Measurements from ENCODE around the gene PCDHGA7.
"Not testable (repeated sequence)": the region's sequence is repeated elsewhere in the genome, so short reads cannot be mapped to it uniquely, and the experiment has no call there.

Gene PCDHGA7

DNA sequence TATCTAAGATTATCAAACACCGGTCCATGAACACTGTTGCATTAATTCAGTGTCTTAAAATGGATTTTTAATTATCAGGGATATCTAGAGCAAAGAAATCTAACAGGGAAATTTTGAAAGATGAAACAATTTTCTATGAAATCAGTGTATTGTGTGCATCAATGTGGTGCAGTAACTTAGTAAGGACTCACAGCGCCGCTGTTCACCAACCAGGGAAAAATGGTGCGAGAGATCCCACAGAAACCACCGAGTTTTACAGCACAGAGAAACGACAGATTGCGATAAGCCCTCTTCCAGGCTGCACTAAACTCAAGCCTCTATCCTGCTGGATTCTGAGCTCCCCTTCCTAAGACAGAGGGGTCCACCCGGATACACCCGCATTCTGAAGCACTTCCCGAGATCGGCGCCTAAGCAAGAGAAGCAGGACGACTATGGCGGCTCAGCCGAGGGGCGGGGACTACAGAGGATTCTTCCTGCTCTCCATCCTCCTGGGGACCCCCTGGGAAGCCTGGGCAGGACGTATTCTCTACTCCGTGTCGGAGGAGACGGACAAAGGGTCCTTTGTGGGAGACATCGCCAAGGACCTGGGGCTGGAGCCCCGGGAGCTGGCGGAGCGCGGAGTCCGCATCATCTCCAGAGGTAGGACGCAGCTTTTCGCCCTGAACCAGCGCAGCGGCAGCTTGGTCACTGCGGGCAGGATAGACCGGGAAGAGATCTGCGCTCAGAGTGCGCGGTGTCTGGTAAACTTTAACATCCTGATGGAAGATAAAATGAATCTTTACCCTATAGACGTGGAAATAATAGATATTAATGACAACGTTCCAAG, at the start of gene PCDHGA7:
TSS of gene PCDHGA7 (plus strand) at position 274 of the 826 bp plus-strand sequence. CDS start at position 432, 158 bp downstream.
- Mint-ChIP-seq H3K36me3 (peaks cover 5% of the 10 kb centered on the region), H3K27ac (peak within 1 kb of the TSS; percentile 70), H3K9me3 (no peaks in the 10 kb centered on the region), H3K4me1 (peaks cover 4% of the 10 kb centered on the region), H3K27me3 (peaks cover 44% of the 10 kb centered on the region), H3K4me3 (peak within 1 kb of the TSS; percentile 76)
- ATAC-seq: no peak

DNA sequence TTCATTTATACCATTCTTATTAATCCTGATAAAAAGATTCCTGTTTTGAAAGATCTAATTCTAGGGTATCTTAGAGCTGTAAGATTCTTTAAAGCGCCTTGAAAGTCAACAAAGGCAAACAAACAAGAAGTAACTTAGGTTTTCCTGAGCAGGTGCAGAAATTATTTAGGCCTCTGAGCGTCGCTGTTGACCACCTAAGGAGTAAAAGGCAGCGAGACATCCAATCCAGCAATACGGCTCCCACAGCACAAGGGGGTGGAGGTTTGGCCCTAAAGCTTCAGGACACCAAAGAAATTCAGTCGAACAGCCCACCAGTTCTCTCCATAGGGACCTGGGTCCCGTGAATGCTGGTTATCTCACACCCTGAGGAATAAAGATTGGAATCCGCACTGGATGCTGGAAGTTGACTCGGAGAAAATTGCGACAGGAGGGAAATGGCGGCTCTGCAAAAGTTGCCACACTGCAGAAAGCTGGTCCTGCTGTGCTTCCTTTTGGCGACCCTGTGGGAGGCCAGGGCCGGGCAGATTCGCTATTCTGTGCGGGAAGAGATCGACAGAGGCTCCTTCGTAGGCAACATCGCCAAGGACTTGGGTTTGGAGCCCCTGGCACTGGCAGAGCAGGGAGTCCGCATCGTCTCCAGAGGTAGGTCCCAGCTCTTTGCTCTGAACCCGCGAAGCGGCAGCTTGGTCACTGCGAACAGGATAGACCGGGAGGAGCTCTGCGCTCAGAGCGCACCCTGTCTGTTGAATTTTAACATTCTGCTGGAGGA, 43.8 kb upstream of the PCDHGA7 start, which contains the start of gene PCDHGA2:
TSS of gene PCDHGA2 (plus strand) at position 223 of the 769 bp plus-strand sequence.
- Mint-ChIP-seq H3K9me3 (peaks cover 27% of the 10 kb centered on the region), H3K4me1 (no peaks in the 10 kb centered on the region), H3K27me3 (peaks cover 91% of the 10 kb centered on the region), H3K4me3 (peak within 1 kb of the TSS; percentile 18), H3K27ac (no peak within 1 kb of the TSS), H3K36me3 (no peaks in the 10 kb centered on the region)
- no peak for ATAC-seq

DNA sequence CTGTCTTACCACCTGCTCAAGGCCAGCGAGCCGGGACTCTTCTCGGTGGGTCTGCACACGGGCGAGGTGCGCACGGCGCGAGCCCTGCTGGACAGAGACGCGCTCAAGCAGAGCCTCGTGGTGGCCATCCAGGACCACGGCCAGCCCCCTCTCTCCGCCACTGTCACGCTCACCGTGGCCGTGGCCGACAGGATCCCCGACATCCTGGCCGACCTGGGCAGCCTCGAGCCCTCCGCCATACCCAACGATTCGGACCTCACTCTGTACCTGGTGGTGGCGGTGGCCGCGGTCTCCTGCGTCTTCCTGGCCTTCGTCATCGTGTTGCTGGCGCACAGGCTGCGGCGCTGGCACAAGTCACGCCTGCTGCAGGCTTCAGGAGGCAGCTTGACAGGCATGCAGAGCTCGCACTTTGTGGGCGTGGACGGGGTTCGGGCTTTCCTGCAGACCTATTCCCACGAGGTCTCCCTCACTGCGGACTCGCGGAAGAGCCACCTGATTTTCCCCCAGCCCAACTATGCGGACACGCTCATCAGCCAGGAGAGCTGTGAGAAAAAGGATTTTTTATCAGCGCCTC, 41.7 kb upstream of the PCDHGA7 start:
- not testable (repeated sequence) for H3K27ac Mint-ChIP-seq, H3K4me3 Mint-ChIP-seq, H3K4me1 Mint-ChIP-seq, H3K36me3 Mint-ChIP-seq, ATAC-seq
- peaks cover 28% of the 10 kb centered on the region for H3K9me3 Mint-ChIP-seq
- H3K27me3 Mint-ChIP-seq: peaks cover 91% of the 10 kb centered on the region

DNA sequence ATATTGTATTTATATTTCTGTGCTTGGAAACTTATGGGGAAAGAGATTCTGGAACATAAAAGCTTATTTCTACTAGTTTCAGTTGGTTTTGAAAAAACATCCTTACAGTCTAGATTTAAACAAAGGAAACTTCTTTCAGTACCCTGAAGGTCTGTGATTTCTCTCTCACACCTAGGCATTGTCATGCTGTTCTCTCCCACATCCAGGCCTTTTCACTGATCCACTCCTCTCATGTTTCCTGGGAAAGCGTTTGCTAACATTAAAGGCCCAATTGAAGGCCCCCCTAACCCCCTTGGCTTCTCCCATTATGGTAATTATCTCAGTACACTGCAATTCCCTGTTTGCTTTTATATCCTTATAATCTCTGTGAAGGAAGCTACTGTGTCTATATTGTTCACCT, 39.8 kb upstream of the PCDHGA7 start:
- no peak for ATAC-seq
- H3K27me3 Mint-ChIP-seq: peaks cover 88% of the 10 kb centered on the region
- no peak overlapping the region for H3K27ac Mint-ChIP-seq
- peaks cover 26% of the 10 kb centered on the region for H3K9me3 Mint-ChIP-seq
- no peak overlapping the region for H3K4me3 Mint-ChIP-seq
- no peaks in the 10 kb centered on the region for H3K4me1 Mint-ChIP-seq
- H3K36me3 Mint-ChIP-seq: no peaks in the 10 kb centered on the region

DNA sequence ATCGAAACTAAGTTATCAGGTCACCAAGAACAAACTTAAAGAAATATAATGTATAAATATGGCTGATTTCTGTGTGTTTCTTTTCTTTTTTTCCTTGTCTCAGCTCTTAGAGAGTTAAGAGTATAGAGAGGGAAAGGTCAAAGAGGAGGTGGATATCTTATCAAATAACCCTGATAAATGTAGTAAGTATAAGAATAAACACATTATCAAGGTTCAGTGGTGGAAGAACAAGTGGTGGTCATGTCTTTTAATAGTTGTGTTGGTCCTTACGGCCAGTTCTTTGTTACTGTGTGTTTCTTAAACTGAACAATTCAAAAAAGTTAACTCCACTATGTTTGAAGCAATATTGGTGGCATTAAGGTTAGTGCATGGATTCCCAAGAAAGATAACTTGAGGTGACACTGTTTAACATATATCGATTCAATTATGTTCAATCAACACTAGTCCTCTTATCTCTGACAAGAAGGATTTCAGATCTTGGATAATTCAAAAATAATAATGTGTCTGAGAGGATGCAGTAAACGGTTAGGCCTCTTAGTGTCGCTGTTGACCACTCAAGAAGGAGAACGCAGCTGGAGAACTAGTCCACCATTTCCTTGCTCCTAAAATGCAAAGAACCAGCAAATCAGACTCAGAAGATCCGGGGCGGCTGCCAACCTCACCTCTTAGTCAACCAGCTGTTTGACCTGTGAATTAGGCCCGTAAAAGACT, 39.1 kb upstream of the PCDHGA7 start, which contains the start of gene PCDHGA3:
TSS of gene PCDHGA3 (plus strand) at position 588 of the 711 bp plus-strand sequence. CDS start 205 bp downstream, outside the sequence.
- H3K27me3 Mint-ChIP-seq: peaks cover 85% of the 10 kb centered on the region
- ATAC-seq: no peak
- no peak within 1 kb of the TSS for H3K27ac Mint-ChIP-seq
- peak within 1 kb of the TSS; percentile 34 for H3K4me3 Mint-ChIP-seq
- no peaks in the 10 kb centered on the region for H3K36me3 Mint-ChIP-seq
- H3K9me3 Mint-ChIP-seq: peaks cover 22% of the 10 kb centered on the region
- no peaks in the 10 kb centered on the region for H3K4me1 Mint-ChIP-seq

DNA sequence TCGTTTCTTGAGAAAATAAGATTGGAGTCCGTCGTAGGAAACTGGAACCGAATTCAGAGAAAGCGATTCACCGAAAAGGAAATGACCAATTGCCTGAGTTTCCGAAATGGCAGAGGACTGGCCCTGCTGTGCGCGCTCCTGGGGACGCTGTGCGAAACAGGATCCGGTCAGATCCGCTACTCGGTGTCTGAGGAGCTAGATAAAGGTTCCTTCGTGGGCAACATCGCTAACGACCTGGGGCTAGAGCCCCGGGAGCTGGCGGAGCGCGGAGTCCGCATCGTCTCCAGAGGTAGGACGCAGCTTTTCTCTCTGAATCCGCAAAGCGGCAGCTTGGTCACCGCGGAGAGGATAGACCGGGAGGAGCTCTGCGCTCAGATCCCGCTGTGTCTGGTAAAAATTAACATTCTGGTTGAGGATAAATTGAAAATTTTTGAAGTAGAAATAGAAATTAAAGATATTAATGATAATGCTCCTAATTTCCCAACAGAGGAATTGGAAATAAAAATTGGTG, 38.5 kb upstream of the PCDHGA7 start:
- Mint-ChIP-seq H3K27ac (no peak overlapping the region), H3K4me1 (no peaks in the 10 kb centered on the region), H3K27me3 (peaks cover 85% of the 10 kb centered on the region), H3K36me3 (no peaks in the 10 kb centered on the region), H3K9me3 (peaks cover 22% of the 10 kb centered on the region), H3K4me3 (peak overlapping the region; percentile 34)
- no peak for ATAC-seq

DNA sequence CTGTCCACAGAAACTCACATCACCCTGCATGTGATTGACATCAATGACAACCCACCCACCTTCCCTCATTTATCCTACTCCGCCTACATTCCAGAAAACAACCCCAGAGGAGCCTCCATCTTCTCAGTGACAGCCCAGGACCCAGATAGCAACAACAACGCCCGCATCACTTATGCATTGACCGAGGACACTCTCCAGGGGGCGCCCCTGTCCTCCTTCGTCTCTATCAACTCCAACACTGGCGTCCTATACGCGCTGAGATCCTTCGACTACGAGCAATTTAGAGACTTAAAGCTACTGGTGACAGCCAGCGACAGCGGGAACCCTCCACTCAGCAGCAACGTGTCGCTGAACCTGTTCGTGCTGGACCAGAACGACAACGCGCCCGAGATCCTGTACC, 37.2 kb upstream of the PCDHGA7 start:
- H3K36me3 Mint-ChIP-seq: peaks cover 3% of the 10 kb centered on the region
- H3K4me3 Mint-ChIP-seq: no peak overlapping the region
- no peak overlapping the region for H3K27ac Mint-ChIP-seq
- H3K27me3 Mint-ChIP-seq: peaks cover 87% of the 10 kb centered on the region
- H3K4me1 Mint-ChIP-seq: no peaks in the 10 kb centered on the region
- no peak for ATAC-seq
- H3K9me3 Mint-ChIP-seq: peaks cover 20% of the 10 kb centered on the region

DNA sequence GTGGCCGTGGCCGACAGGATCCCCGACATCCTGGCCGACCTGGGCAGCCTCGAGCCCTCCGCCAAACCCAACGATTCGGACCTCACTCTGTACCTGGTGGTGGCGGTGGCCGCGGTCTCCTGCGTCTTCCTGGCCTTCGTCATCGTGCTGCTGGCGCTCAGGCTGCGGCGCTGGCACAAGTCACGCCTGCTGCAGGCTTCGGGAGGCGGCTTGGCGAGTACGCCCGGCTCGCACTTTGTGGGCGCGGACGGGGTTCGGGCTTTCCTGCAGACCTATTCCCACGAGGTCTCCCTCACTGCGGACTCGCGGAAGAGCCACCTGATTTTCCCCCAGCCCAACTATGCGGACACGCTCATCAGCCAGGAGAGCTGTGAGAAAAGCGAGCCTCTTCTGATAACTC, 36.5 kb upstream of the PCDHGA7 start:
- H3K27me3 Mint-ChIP-seq: peaks cover 87% of the 10 kb centered on the region
- peaks cover 19% of the 10 kb centered on the region for H3K9me3 Mint-ChIP-seq
- not testable (repeated sequence) for ATAC-seq, H3K27ac Mint-ChIP-seq, H3K4me1 Mint-ChIP-seq, H3K4me3 Mint-ChIP-seq, H3K36me3 Mint-ChIP-seq

DNA sequence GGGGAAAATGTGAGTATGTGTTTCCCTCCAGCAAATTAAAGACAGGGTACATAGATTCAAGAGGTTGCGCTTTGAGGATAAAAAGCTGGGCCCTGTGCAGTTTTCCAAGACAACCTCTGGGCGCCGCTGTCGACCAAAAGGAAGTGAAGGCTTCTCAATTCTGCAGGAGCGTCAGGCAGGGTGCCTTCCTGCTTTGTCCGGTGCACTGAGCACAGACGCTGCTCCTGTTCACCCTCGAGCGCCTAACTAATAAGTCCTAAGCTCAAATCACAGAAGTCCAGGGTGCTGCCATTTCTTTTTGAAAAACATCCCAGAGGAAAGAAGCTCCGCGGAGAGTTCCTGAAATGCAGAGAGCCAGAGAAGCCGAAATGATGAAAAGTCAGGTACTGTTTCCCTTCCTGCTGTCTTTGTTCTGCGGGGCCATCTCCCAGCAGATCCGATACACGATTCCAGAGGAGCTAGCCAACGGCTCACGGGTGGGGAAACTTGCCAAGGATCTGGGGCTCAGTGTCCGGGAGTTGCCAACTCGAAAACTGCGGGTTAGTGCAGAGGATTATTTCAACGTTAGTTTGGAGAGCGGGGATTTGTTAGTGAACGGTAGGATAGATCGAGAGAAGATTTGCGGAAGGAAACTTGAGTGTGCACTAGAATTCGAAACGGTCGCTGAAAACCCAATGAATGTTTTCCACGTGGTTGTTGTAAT, 32.5 kb upstream of the PCDHGA7 start, which contains the start of gene PCDHGB1:
TSS of gene PCDHGB1 (plus strand) at position 183 of the 703 bp plus-strand sequence. CDS start at position 345, 162 bp downstream.
- Mint-ChIP-seq H3K4me3 (peak within 1 kb of the TSS; percentile 64), H3K4me1 (no peaks in the 10 kb centered on the region), H3K27ac (no peak within 1 kb of the TSS), H3K27me3 (peaks cover 81% of the 10 kb centered on the region), H3K9me3 (peaks cover 19% of the 10 kb centered on the region), H3K36me3 (peaks cover 4% of the 10 kb centered on the region)
- no peak for ATAC-seq

DNA sequence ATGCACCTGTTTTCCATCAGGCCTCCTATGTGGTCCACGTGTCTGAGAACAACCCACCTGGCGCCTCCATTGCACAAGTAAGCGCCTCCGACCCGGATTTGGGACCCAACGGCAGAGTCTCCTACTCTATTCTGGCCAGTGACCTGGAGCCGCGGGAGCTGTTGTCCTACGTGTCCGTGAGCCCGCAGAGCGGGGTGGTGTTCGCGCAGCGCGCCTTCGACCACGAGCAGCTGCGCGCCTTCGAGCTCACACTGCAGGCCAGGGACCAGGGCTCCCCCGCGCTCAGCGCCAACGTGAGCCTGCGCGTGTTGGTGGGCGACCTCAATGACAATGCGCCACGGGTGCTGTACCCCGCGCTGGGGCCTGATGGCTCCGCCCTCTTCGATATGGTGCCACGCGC, 31.0 kb upstream of the PCDHGA7 start:
- no peak overlapping the region for H3K27ac Mint-ChIP-seq
- H3K9me3 Mint-ChIP-seq: peaks cover 14% of the 10 kb centered on the region
- peaks cover 4% of the 10 kb centered on the region for H3K36me3 Mint-ChIP-seq
- no peak overlapping the region for H3K4me3 Mint-ChIP-seq
- H3K4me1 Mint-ChIP-seq: no peaks in the 10 kb centered on the region
- H3K27me3 Mint-ChIP-seq: peaks cover 81% of the 10 kb centered on the region
- ATAC-seq: no peak

DNA sequence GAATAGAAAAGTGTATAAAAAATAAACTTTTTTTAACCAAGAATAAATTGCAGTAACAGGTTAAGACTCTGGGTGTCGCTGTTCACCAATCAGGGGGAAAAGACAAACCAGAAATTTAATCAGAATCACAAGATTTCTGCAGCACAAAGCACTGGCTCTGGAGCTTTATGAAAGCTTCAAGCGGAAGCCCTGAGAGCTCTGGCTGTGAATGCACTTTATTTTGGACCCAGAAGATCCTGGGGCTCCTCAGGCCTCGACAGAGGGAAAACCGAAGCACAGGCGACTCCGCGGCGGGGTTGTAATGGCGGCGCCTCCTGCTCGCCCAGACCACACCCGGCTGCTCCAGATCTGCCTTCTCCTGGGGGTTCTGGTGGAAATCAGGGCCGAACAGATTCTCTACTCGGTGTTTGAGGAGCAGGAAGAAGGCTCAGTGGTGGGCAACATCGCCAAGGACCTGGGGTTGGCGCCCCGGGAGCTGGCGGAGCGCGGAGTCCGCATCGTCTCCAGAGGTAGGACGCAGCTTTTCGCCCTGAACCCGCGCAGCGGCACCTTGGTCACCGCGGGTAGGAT, 27.6 kb upstream of the PCDHGA7 start, which contains the start of gene PCDHGA4:
TSS of gene PCDHGA4 (plus strand) at position 122 of the 570 bp plus-strand sequence. CDS start at position 209, 87 bp downstream.
- no peak for ATAC-seq
- no peak within 1 kb of the TSS for H3K4me3 Mint-ChIP-seq
- no peak within 1 kb of the TSS for H3K27ac Mint-ChIP-seq
- peaks cover 89% of the 10 kb centered on the region for H3K27me3 Mint-ChIP-seq
- H3K36me3 Mint-ChIP-seq: peaks cover 4% of the 10 kb centered on the region
- H3K4me1 Mint-ChIP-seq: no peaks in the 10 kb centered on the region
- H3K9me3 Mint-ChIP-seq: peaks cover 10% of the 10 kb centered on the region

DNA sequence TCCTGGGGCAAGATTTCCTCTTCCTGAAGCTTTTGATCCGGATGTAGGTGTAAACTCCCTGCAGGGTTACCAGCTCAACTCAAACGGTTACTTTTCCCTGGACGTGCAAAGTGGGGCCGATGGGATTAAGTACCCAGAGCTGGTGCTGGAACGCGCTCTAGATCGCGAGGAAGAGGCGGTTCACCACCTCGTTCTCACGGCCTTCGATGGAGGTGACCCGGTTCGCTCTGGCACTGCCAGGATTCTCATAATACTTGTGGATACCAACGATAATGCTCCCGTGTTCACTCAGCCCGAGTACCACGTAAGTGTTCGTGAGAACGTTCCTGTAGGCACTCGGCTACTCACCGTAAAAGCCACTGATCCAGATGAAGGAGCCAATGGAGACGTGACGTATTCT, 26.9 kb upstream of the PCDHGA7 start:
- H3K27ac Mint-ChIP-seq: no peak overlapping the region
- H3K4me1 Mint-ChIP-seq: no peaks in the 10 kb centered on the region
- H3K36me3 Mint-ChIP-seq: no peaks in the 10 kb centered on the region
- ATAC-seq: no peak
- H3K4me3 Mint-ChIP-seq: no peak overlapping the region
- H3K9me3 Mint-ChIP-seq: peaks cover 8% of the 10 kb centered on the region
- H3K27me3 Mint-ChIP-seq: peaks cover 89% of the 10 kb centered on the region

DNA sequence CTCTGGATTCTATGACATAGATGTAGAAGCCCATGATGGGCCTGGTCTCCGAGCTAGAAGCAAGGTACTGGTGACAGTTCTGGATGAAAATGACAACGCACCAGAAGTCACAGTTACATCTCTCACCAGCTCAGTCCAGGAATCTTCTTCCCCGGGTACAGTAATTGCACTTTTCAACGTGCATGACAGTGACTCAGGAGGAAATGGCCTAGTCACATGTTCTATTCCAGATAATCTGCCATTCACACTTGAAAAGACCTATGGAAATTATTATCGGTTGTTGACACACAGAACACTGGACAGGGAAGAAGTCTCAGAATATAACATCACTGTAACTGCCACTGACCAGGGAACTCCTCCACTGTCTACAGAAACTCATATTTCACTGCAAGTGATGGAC, 26.4 kb upstream of the PCDHGA7 start:
- Mint-ChIP-seq H3K36me3 (no peaks in the 10 kb centered on the region), H3K4me3 (no peak overlapping the region), H3K4me1 (no peaks in the 10 kb centered on the region), H3K9me3 (peaks cover 8% of the 10 kb centered on the region), H3K27me3 (peaks cover 86% of the 10 kb centered on the region), H3K27ac (no peak overlapping the region)
- ATAC-seq: no peak

DNA sequence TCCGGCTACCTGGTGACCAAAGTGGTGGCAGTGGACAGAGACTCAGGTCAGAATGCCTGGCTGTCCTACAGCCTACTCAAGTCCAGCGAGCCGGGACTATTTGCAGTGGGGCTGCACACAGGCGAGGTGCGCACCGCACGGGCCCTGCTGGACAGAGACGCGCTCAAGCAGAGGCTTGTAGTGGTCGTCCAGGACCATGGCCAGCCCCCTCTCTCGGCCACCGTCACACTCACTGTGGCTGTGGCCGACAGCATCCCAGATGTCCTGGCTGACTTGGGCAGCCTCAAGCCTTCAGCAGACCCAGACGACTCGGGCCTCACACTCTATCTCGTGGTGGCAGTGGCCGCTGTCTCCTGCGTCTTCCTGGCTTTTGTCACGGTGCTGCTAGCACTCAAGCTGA, 25.6 kb upstream of the PCDHGA7 start:
- peaks cover 11% of the 10 kb centered on the region for H3K9me3 Mint-ChIP-seq
- H3K4me3 Mint-ChIP-seq: no peak overlapping the region
- H3K27me3 Mint-ChIP-seq: peaks cover 86% of the 10 kb centered on the region
- H3K4me1 Mint-ChIP-seq: no peaks in the 10 kb centered on the region
- H3K36me3 Mint-ChIP-seq: no peaks in the 10 kb centered on the region
- H3K27ac Mint-ChIP-seq: no peak overlapping the region
- ATAC-seq: no peak
